Ishikawa (cell line): ENCODE data around the gene PLBD2.

Source experiments
- CEBPB ChIP-seq: IDR thresholded peaks from 2 replicates; pipeline ENCODE4 v1.6.1; 2012
- EP300 ChIP-seq: IDR thresholded peaks from 2 replicates; pipeline ENCODE4 v1.6.1; 2012; ENCODE audit warnings: borderline replicate concordance

DNA sequence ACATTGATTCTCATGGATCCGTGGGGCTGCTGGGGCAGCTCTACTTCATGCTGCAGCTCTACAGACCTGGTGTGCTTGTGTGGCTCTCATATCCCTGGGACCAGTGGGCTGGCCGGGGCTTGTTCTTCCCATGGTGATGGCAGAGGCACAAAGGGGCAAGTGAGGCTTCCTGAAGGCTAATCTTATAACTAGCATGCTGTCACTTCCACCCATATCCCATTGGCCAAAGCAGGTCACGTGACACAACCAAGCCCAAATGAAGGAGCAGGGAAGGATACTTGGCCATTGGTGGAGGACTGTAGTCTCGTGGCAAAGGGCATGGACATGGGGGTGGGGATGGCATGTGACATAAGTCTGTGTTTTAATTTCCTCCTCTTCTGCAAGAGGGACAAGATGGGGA lies 9.9 kb downstream of the PLBD2 start:
- no peak for TF ChIP-seq EP300
- no peak for TF ChIP-seq CEBPB
